ENCODE measurements around the gene SLC7A11. TPM values are rescaled to one million over a fixed set of nuclear protein-coding genes. Genes with fewer than 3 reads are reported as not detected.

Gene SLC7A11
- total RNA-seq, 1 donor from 2014 or later = 10.4 TPM

DNA sequence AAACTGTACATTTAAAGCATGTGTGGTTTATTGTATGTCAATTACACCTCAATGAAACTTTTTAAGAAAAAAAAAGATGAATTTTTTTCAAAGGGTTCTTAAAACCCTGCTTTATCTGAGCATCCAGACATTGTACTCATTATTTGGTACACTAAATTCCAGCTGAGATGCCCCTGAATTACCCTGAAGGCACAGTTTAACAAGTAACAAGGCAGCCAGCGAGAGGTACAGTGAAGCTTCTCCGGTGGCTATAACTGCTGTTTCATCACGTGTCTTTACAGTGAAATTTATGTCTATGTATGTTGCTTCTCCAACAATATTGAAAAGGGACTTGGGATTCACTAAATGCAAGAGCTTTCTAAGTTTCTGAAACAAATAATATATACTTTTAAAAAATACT is 15.8 kb downstream of the SLC7A11 start:
- Mint-ChIP-seq H3K36me3 (ENCODE audit: unreplicated experiment) (no peaks in the 10 kb centered on the region), H3K27ac (ENCODE audit: unreplicated experiment) (no peak overlapping the region), H3K27me3 (ENCODE audit: unreplicated experiment) (no peaks in the 10 kb centered on the region), H3K4me1 (ENCODE audit: low read depth, unreplicated experiment) (peaks cover 5% of the 10 kb centered on the region), H3K4me3 (ENCODE audit: unreplicated experiment) (no peak overlapping the region), H3K9me3 (ENCODE audit: unreplicated experiment) (peaks cover 2% of the 10 kb centered on the region)
- TF ChIP-seq CTCF (IDR thresholded peaks at IDR 0.05; ENCODE audit: partially characterized antibody, unreplicated experiment) = no peak
- no peak for DNase-seq

- H3K36me3 Mint-ChIP-seq (ENCODE audit: unreplicated experiment) = no peaks in the 10 kb centered on the region
- DNase-seq = no peak
- TF ChIP-seq CTCF (IDR thresholded peaks at IDR 0.05; ENCODE audit: partially characterized antibody, unreplicated experiment) = no peak
- H3K4me1 Mint-ChIP-seq (ENCODE audit: low read depth, unreplicated experiment) = peaks cover 5% of the 10 kb centered on the region
- H3K27ac Mint-ChIP-seq (ENCODE audit: unreplicated experiment) = no peak overlapping the region
- H3K4me3 Mint-ChIP-seq (ENCODE audit: unreplicated experiment) = no peak overlapping the region
- H3K27me3 Mint-ChIP-seq (ENCODE audit: unreplicated experiment) = no peaks in the 10 kb centered on the region
- peaks cover 2% of the 10 kb centered on the region for H3K9me3 Mint-ChIP-seq (ENCODE audit: unreplicated experiment)
Measured at GRCh38 chr4:138225477-138225876, 16.7 kb downstream of the SLC7A11 start.

DNA sequence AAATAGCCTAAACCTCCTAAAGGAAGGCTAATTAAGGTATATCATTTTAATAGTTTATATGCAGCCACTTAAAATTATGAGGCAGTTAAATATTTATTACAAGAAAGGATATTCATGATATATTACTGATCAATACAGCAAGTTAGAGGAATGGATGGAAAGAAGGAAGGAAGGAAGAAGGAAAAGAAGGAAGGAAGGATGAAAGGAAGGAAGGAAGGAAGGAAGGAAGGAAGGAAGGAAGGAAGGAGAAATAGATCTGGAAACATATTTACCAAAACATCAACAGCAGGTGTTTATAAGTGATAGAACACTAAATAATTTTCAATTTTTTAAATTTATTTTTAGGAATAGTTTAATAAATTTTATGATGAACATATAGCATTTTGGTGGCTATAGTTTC is 17.5 kb downstream of the SLC7A11 start:
- Mint-ChIP-seq H3K36me3 (ENCODE audit: unreplicated experiment) (no peaks in the 10 kb centered on the region), H3K9me3 (ENCODE audit: unreplicated experiment) (peaks cover 2% of the 10 kb centered on the region), H3K27me3 (ENCODE audit: unreplicated experiment) (no peaks in the 10 kb centered on the region), H3K27ac (ENCODE audit: unreplicated experiment) (no peak overlapping the region), H3K4me3 (ENCODE audit: unreplicated experiment) (no peak overlapping the region), H3K4me1 (ENCODE audit: low read depth, unreplicated experiment) (peaks cover 5% of the 10 kb centered on the region)
- DNase-seq = no peak
- no peak for TF ChIP-seq CTCF (IDR thresholded peaks at IDR 0.05; ENCODE audit: partially characterized antibody, unreplicated experiment)

GRCh38 chr4:138223231-138223910 is 18.8 kb downstream of the SLC7A11 start:
- DNase-seq = no peak
- Mint-ChIP-seq H3K4me3 (ENCODE audit: unreplicated experiment) (no peak overlapping the region), H3K27me3 (ENCODE audit: unreplicated experiment) (no peaks in the 10 kb centered on the region), H3K4me1 (ENCODE audit: low read depth, unreplicated experiment) (peaks cover 5% of the 10 kb centered on the region), H3K36me3 (ENCODE audit: unreplicated experiment) (no peaks in the 10 kb centered on the region), H3K9me3 (ENCODE audit: unreplicated experiment) (peaks cover 2% of the 10 kb centered on the region), H3K27ac (ENCODE audit: unreplicated experiment) (no peak overlapping the region)
- no peak for TF ChIP-seq CTCF (IDR thresholded peaks at IDR 0.05; ENCODE audit: partially characterized antibody, unreplicated experiment)

GRCh38 chr4:138222046-138222445 is 20.1 kb downstream of the SLC7A11 start:
- no peaks in the 10 kb centered on the region for H3K27me3 Mint-ChIP-seq (ENCODE audit: unreplicated experiment)
- peaks cover 11% of the 10 kb centered on the region for H3K4me1 Mint-ChIP-seq (ENCODE audit: low read depth, unreplicated experiment)
- H3K36me3 Mint-ChIP-seq (ENCODE audit: unreplicated experiment) = no peaks in the 10 kb centered on the region
- no peak for DNase-seq
- no peak overlapping the region for H3K4me3 Mint-ChIP-seq (ENCODE audit: unreplicated experiment)
- no peak for TF ChIP-seq CTCF (IDR thresholded peaks at IDR 0.05; ENCODE audit: partially characterized antibody, unreplicated experiment)
- peaks cover 2% of the 10 kb centered on the region for H3K9me3 Mint-ChIP-seq (ENCODE audit: unreplicated experiment)
- H3K27ac Mint-ChIP-seq (ENCODE audit: unreplicated experiment) = no peak overlapping the region
